GM19397 (cell line): ENCODE data around the gene NOC2L.

Experiments
- ATAC-seq: cut with Tn5 transposase; IDR thresholded peaks from one replicate; pipeline ENCODE4 v1.9.1; 2021; ENCODE audit warnings: mild to moderate bottlenecking, moderate library complexity; ENCODE audit not compliant: unreplicated experiment

Gene NOC2L

GRCh38 chr1:919271-919872 is 39.7 kb downstream of the NOC2L start:
- ATAC-seq = no peak

- ATAC-seq = no peak
These were observed 40.2 kb downstream of the NOC2L start for GRCh38 chr1:918843-919242.

- no peak for ATAC-seq
These were observed 40.7 kb downstream of the NOC2L start for GRCh38 chr1:918353-918752.

GRCh38 chr1:917466-918091 is 41.5 kb downstream of the NOC2L start:
- no peak for ATAC-seq

- ATAC-seq = no peak
These were observed 42.0 kb downstream of the NOC2L start for GRCh38 chr1:917076-917459.

- ATAC-seq = no peak
These were observed 42.6 kb downstream of the NOC2L start for GRCh38 chr1:916173-917075.

- no peak for ATAC-seq
These were observed 43.5 kb downstream of the NOC2L start for GRCh38 chr1:915295-916172.

- ATAC-seq = no peak
These were observed 44.2 kb downstream of the NOC2L start for GRCh38 chr1:914891-915280.

GRCh38 chr1:914131-914890 is 44.7 kb downstream of the NOC2L start:
- ATAC-seq = no peak

GRCh38 chr1:913491-914130 is 45.4 kb downstream of the NOC2L start:
- ATAC-seq = no peak

GRCh38 chr1:912740-913301 is 46.2 kb downstream of the NOC2L start:
- no peak for ATAC-seq

GRCh38 chr1:911875-912739 is 46.9 kb downstream of the NOC2L start:
- ATAC-seq = no peak

- no peak for ATAC-seq
These were observed 48.0 kb downstream of the NOC2L start for GRCh38 chr1:910881-911721.

- ATAC-seq = no peak
These were observed 48.7 kb downstream of the NOC2L start for GRCh38 chr1:910311-910880.

GRCh38 chr1:909861-910310 is 49.2 kb downstream of the NOC2L start:
- ATAC-seq = no peak

- no peak for ATAC-seq
These were observed 50.4 kb downstream of the NOC2L start for GRCh38 chr1:908661-909060.
